Ovary (tissue), 3 donors: ENCODE data around the gene CADPS2.
"Not testable (repeated sequence)": the region's sequence is repeated elsewhere in the genome, so short reads cannot be mapped to it uniquely, and the experiment has no call there.

Experiments used
- EP300 ChIP-seq: sonication (generic); formaldehyde crosslinking; IDR thresholded peaks from one replicate; pipeline ENCODE4 v1.6.1; 2017; ENCODE audit warnings: antibody characterized with exemption
- POLR2A ChIP-seq: fragments of 450-650 bp; IDR thresholded peaks from one replicate; pipeline ENCODE4 v1.6.1; 2017; ENCODE audit warnings: antibody characterized with exemption, mild to moderate bottlenecking, moderate library complexity
- TF ChIP-seq, protein P1 (sequence below), 3 donors: fragments of 450-650 bp in 2 of 3; fragments of 200-600 bp in 1 of 3; IDR thresholded peaks; one replicate each; pipeline versions ENCODE4 v1.5.1 to v1.8.0; 2016 to 2022; ENCODE audit warnings: antibody characterized with exemption in 3 of 3, mild to moderate bottlenecking in 1 of 3
- donor health status: DM: no; HTN: no; CAD: no.

DNA sequence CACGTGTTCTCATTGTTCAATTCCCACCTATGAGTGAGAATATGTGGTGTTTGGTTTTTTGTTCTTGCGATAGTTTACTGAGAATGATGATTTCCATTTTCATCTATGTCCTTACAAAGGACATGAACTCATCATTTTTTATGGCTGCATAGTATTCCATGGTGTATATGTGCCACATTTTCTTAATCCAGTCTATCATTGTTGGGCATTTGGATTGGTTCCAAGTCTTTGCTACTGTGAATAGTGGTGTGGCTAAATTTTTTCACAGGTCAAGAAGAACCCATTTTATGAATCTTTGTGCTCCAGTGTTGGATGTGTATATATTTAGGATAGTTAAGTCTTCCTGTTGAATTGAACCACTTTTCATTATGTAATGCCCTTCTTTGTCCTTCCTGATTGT lies 250.8 kb downstream of the CADPS2 start:
- TF ChIP-seq POLR2A, EP300: not testable (repeated sequence)
- TF ChIP-seq, protein P1, sequence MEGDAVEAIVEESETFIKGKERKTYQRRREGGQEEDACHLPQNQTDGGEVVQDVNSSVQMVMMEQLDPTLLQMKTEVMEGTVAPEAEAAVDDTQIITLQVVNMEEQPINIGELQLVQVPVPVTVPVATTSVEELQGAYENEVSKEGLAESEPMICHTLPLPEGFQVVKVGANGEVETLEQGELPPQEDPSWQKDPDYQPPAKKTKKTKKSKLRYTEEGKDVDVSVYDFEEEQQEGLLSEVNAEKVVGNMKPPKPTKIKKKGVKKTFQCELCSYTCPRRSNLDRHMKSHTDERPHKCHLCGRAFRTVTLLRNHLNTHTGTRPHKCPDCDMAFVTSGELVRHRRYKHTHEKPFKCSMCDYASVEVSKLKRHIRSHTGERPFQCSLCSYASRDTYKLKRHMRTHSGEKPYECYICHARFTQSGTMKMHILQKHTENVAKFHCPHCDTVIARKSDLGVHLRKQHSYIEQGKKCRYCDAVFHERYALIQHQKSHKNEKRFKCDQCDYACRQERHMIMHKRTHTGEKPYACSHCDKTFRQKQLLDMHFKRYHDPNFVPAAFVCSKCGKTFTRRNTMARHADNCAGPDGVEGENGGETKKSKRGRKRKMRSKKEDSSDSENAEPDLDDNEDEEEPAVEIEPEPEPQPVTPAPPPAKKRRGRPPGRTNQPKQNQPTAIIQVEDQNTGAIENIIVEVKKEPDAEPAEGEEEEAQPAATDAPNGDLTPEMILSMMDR (IDR thresholded peaks at IDR 0.05): not testable (repeated sequence)
